GM19023 (cell line): ENCODE data around the gene IVNS1ABP.
"Not testable (repeated sequence)": the region's sequence is repeated elsewhere in the genome, so short reads cannot be mapped to it uniquely, and the experiment has no call there.

Experiments
- ATAC-seq: cut with Tn5 transposase; IDR thresholded peaks from one replicate; pipeline ENCODE4 v1.9.1; 2021; ENCODE audit warnings: mild to moderate bottlenecking, moderate library complexity; ENCODE audit not compliant: unreplicated experiment

IVNS1ABP gene

DNA sequence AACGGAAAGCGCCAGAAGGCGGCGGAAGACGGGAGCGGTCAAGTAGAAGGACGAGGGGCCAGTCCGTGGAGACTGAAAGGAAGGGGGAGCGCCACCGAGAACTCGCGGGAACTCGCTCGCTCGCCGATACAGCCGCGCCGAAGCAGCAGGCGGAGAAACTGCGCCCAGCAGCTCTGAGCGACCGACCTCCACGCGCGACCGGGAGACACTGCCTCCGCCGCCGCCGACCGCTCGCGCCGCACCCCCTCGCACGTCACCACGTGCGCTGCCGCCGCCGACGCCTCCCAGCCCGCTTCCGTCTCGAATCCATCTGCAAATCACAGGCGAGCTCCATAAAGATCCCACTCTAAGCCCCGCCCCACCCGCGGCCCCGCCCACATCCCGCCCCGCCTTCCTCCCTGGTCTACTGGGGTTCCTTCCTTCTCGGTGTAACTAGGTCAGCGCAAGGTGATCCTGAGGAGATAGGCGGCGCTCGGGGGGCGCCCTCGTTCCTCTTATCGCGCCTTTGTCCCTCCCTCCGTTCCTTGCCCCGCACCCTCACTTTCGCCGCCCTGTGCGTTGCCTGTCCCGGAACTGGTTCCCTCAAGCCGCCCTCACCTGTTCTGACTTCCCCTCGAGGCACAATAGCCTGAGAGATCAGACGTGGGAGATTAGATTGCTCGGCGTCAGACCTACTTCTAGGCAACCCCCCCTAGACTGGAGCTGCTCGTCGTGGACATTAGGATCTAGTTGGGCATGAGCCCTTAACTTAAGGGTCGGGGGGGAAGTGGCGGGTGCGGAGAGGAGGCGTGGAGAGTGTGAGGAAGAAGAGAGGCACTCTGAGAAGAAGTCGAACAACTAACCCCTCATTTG, at the start of gene IVNS1ABP:
Gene IVNS1ABP, minus strand, starts transcription at position 210 of the 852 bp plus-strand sequence. CDS start 7,750 bp downstream, outside the sequence.
- ATAC-seq: peak; percentile 75

DNA sequence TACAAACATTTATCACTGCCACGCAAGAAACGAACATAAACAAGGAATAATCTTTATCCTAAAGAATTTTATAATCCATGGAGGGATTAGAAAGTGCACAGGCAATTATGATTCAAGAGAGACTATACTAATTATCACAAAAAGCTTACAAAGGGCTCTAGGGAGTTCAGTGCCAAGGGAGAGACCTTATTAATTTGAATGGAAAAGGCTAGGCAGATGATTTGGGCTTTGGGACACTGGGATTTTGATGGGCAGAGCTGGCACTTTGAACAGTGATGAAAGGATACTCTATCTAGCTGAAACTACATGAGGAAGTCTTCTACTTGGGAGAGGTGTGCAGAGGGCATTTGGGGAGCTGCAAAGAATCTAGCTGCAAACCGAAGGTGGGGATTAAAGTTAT, 48.9 kb upstream of the IVNS1ABP start:
- no peak for ATAC-seq

DNA sequence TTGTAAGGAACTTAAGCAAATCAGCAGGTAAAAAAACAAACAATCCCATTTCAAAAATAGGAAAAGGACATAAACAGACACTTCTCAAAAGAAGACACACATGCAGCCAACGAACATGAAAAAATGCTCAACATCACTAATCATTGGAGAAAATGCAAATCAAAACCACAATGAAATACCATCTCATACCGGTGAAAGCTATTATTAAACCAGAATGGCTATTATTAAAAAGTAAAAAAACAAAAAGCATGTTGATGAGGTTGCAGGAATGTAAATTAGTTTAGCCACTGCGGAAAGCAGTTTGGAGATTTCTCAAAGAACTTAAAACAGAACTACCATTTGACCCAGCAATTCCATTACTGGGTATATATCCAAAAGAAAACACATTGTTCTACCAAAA, 47.5 kb upstream of the IVNS1ABP start:
- not testable (repeated sequence) for ATAC-seq

DNA sequence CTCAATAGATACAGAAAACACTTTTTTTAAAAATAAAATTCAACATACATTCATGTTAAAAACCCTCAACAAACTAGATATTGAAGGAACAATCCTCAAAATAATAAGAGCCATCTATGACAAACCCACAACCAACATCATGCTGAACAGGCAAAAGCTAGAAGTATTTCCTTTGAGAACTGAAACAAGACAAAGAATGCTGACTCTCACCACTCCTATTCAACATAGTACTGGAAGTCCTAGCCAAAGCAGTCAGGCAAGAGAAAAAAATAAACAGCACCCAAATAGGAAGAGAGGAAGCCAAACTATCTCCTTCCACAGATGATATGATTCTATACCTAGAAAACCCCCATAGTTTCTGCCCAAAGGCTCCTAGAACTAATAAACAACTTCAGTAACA, 46.2 kb upstream of the IVNS1ABP start:
- no peak for ATAC-seq

DNA sequence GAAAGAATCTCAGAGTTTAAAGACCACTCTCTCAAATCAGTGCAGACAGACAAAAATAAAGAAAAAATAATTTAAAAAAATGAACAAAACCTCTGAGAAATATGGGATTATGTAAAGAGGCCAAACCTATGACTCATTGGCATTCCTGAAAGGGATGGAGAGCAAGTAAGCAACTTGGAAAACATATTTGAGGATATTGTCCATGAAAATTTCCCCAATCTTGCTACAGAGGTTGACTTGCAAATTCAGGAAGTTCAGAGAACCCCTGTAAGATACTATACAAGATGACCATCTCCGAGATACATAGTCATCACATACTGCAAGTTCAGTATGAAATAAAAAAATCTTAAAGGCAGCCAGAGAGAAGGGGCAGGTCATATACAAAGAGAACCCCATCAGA, 43.7 kb upstream of the IVNS1ABP start:
- ATAC-seq: no peak

DNA sequence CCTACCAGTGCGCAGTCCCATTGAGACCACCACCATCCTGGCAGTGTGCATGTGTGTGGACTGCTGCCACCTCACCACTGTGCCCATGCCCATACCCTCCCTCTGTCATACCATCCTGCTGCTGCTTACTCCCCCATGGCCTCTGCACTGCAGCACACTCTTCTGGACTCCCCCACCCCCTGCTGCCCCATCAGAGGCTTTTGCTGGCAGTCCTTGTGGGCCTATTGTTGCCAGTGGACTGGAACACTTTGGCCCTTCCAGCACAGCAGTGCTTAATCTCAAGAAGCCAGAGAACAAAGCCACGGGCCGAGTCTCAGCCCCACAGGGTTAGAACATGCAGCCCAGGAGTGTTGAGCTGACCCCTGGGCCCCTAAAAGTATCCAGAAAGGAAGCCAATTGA, 41.9 kb upstream of the IVNS1ABP start:
- ATAC-seq: no peak

DNA sequence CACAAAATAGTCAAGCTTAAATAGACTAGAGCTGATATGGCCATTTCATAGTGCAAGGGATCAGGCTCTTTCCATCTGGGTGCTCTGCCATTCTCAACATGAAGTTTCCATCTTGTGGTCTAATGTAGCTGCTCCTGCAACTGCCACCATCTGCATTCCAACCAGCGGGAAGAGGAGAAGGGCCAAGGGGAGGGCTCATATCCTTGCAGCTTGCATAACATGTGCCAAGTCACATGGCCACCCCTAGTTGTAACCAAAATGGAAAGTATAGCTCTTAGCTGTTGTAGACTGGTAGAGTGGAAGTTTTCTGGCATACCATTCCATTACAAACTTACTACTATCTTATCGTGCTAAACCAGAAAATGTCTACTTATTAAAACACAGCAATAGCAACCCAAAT, 38.9 kb upstream of the IVNS1ABP start:
- no peak for ATAC-seq

DNA sequence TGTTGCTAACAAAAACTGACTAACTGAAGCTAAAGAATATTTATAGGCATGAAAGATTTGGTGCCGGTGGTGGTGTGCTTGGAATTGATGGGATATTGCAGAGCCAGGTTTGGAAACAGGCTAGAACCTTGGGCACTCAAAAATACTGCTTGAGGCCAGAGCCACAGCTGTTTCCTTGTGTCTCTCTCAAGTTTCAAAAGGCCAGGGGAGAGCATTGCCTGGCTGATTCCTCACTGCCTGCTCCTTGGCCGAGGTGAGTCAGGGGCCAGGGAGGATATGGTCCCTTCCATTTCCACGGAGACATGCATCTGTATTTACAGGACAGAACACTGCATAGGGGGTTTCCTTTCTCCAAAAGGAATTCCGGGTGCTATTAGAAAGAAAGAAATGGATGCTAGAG, 36.1 kb upstream of the IVNS1ABP start:
- ATAC-seq: no peak

DNA sequence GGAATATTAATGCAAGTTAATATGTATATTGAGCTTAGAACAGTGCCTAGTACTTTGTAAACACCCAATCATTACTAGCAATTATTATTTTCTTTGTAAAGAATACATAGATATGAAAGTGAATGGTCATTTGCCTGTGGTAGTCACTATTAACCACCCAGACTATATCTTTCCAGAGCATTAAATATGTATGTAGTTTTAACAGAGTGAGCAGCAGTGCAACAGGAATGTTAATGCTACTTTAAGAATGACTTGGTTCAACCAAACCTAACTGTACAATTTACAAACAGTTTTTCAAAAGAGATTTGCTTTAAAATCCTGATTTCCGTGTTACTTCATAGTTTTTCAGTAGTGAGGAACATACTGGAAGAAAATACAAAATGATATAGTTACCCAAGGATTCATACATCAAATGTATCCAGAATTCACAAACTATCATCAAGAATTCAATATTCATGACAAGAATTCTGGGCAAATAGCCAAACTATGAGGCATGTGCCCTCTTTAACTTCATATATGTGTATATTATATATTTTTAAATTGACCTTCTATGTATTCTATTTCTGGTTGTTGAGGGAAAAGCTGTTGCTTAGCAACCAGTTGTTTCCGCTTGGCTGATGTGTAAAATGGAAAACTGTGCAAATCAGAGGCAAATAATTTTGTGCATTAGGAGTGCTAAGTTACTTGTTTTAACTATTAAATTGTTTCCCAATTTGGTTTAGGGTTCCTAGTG, 34.9 kb upstream of the IVNS1ABP start:
- ATAC-seq: no peak

DNA sequence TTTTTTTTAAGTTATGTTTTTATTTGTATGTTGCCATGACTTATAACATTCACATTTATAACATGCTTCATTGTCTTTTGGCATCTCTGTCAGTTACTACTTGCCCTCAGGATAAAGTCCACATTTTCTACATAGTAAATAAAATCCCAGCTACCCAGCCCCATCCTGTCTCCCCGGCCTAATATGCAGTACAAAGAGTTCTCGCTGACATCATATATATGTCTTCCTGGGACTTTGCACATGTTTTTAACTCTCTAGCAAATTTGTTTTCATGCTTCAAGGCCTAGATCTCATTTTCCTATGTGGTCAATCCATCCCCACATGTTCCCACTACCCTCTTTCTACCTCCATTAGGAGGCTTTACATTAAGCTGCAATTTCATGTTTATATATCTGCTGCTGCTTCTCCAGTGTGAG, 33.0 kb upstream of the IVNS1ABP start:
- ATAC-seq: no peak

DNA sequence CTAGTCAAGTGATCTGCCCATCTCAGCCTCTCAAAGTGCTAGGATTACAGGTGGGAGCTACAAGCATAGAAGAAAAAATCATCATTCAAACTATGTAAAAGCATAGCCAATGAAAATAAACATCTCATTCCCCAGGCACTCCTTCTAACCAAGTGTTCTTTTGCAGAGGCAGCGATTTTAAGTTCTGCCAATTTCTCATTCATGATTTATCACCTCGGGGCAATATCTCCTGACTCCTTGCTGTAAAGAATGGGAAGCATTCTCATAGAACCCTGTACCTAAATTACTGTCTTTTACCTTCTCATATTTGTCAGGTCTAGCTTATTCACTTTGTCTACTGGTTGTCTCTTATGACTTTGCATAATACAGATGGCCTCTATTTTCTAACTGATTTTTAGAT, 32.5 kb upstream of the IVNS1ABP start:
- no peak for ATAC-seq

DNA sequence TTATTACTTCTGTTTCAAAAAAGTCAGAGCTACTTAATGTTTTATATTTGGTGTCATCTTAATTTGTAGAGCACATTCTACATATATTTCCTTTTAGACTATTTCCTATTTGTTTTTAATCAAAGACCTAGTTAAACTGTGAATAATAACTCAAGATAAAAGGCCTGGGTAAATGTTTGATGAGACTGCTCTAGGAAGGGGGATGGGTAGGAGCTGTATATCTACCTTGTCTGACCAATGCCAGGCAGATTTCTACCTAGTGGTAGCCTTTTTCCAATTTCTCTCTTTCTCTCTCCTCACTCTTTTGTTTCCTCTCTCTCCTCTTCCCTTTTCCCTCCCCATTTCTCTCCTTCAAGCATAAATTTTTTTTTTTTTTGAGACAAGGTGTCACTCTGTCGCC, 31.9 kb upstream of the IVNS1ABP start:
- no peak for ATAC-seq

DNA sequence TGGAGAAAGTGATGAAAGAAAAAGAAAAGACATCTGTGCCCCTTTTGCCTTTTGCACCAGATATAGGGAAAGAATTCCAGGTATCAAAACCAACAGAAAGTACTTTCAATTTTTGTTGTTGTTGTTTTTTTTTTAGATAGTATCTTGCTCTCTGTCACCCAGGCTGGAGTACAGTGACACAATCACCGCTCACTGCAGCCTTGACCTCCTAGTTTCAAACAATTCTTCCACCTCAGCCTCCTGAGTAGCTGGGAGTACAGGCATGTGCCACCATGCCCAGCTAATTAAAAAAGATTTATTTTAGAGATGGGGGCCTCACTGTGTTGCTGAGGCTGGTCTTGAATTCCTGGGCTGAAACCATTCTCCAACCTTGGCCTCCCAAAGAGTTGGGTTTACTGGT, 31.3 kb upstream of the IVNS1ABP start:
- ATAC-seq: no peak

DNA sequence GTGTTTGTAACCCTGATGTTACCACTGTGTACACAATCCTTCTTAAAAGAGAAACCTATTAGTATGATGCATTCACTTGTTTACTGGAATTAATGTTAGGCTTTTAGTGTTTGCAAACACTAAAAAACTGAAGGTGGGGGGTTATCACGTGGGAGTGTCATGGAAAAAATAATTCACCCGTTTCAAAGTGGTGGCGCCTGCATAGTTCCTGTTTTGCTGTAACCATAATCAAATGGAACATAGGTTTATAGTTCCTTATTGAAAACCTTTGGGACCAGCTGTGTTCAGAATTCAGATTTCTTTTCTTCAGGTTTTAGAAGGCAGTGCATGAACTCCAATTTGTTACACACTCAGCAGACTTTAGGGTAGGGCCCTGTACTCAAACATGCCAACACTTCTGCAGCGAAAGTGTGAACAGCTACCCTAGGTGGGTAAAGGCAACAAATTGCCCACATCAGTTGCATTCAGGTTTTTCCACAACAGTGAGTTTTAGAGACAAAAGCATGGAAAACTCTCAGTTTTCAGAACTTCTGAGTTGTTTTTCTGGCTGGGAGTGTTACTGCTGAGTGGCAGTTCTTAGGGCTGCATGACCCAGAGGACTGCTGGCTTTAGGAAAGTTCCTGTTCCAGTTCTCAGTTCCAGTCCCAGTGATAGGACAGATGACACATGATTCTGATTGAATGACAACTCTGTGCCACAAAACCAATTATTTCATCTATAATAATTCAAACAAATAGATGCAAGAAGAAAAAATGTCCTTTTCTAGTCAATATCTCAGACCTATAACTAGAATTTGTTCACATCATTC, 29.1 kb upstream of the IVNS1ABP start:
- no peak for ATAC-seq

DNA sequence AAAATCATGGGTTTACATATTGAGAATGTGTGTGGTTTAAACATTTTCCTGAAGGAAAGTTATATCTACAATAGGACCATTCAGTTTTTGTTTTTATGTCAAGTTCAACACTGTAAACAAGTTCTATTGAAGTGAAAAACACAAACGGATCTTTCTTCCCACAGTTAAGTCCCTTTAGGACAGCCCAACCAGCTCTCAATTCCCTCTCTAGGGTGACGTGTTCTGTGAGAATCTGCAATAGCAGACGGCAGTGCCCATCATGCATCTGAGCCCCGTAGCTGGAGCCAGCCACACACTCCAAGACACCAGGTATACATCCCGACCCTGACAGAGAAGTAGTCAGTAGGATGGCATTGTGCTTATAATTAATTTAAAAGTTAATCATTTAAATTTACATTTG, 26.3 kb upstream of the IVNS1ABP start:
- no peak for ATAC-seq

DNA sequence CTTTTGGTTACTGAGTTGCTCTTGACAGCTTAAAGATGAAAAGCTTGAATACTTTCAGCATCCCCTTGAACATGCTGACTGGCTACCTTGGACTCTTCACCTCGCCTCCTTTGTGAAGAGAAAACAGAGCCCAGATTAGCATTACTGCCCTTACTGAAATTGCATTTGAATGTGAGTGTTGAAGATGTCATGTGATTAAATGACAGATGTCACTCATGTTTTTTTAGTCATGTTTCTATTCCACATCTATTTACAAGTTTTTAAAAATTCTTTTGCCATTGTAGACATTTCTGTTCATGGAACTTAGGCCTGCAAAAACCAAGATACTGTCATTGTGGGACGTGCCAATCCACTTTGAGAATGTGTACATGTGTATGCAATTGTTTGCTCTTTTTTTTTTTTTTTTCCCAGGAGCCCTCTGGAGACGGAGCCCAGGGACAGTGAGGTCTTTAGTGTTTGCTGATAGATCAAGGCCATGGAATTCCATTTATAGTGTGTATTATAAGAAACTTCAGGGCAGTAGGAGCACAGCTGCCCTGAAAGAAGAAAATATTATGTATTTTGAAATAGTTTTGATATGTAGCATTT, 25.7 kb upstream of the IVNS1ABP start:
- ATAC-seq: no peak

DNA sequence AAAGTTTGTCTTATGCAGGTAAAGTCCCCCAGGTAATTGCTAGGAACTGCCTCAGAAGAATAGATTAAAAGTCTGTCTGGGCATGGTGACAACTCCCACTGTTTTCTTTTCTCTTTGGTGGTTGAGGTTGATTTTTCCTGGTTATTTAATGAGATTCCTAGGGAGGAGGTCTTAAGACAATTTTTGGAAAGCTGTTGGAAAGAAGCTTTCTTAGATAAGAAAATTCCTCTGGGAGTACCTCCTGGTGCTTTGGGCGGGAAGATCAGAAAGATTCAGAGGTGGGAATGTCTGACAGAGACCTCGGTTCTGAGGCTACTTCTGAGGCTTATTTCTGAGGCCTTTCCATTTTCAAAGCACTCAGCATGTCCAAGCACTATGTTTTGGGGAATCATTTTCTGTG, 25.0 kb upstream of the IVNS1ABP start:
- ATAC-seq: no peak

DNA sequence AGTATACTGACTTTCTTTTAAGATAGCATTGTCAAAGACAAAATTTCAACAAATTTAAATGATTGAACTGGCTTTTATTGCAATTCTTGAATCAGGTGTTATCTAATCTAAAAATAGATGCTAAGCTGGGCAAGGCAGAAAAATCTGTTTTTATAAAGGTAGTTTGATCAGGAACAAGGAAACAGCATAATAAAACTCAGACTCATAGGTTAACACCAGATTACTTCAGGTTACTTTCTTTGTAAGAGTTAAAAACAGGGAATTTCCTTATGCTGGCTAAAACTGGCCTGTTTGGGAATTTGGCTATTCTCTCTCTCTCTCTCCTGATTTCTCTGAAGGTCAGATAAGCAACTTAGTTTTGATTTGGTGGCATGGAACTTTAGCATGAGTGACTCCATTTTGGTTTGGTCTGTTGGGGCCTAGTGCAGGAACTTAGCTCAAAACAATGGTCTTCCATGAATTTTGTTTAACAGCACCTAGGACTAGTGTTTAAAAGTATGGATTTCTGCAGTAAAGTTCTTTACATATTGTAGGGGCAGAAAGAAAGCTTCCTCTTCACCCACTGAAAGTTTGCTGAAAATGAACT, 24.2 kb upstream of the IVNS1ABP start:
- ATAC-seq: no peak

DNA sequence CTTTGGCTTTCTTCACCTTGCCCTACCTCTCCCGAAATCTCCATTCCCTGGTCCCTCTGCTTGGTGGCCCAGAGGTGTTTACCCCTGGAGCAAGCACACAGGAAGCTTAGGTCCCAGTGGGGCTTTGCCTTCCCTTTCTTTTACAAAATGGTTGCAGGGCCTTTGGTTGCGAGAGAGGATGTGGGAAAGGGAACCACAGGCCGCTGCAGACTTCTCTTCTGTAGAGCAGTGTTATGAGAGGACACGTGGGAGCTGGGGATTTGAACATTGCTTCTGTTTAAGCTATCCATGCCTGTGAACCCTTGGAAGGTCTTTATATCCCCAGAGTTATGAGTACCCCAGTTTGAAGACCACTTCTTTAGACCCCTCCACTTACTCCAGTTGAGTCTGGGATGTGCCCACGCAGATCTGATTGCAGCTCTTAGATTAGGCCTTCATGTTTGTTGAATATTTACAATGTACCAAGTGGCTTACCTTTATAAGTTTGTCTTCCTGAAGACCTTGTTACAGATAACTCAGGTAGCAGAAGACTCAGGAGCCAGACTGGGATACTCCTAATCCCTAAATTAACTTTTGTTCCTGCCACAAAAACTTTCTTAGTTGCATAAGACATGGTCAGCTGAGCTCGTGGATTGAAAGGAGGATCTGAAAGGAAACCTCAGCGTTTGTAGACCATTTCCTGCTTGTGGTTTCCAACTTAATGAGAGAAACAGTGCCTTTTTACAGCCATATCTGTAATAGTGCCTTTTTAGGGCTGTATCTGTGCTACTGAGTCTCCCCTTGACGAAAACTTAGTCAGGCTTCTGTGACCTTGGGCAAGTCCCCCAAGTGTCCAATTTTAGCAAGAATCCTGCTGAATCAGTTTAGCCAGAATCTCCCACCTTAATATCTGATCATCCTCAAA, 21.9 kb upstream of the IVNS1ABP start:
- peak; percentile 97 for ATAC-seq

DNA sequence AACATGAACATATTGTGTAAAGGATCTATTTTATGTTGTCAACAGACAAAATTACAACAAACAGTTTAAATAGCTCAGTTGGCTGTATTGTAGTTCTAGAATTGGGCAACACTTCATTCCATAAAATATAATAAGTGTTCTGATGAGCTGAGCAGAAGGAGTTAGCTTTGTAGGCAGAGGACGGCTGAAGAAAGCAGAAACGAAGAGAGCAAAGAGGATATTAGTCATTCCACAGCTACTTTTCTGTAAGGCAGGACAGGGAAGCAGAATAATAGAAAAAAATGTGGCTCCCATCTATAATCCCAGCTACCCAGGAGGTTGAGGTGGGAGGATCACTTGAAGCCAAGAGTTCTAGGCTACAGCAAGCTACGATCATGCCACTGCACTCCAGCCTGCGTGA, 20.2 kb upstream of the IVNS1ABP start:
- ATAC-seq: no peak
